GM15510 (cell line): ENCODE data around the gene MAML3.

ENCODE experiments used
- POLR2A ChIP-seq: IDR thresholded peaks from 3 replicates; pipeline ENCODE4 v1.6.1; 2011; ENCODE audit warnings: borderline replicate concordance; ENCODE audit not compliant: insufficient read length; ENCODE audit errors: extremely low read depth

Gene MAML3

DNA sequence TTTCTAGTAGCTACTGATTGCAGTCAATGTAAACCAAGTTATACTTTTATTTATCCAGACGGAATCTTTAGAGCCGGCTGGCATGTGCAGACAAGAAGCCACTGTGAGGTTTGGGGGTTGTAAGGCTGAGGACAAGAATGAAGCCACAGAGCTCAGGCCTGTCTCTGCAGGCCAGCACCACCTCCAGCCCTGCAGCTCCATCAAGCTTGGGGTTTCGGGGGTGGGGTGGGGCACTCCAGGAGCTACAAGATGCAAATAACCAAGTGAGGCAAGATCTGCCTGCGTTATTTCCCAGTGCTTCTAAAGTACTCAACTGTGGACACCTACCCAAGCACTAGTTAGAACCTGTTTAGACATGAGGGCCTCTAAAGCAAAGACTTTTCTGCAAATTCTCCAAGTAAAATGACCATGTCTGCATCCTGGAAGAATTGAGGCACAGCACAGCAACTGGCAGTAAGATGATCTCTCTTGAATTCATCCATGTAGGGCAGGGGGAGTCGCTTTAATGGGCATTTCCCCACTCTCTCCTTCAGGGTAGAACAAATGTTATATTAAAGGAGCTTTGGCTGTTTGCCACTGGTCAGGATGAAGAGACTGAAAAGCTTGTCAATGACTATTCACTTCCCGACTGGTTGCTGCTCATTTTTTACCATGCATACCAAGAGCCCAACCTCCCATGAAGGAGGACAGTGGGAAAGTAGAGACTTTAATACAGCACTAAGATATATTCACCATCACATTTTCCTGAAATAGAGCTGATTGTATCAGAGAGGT is 265.8 kb downstream of the MAML3 start:
- no peak for TF ChIP-seq POLR2A

DNA sequence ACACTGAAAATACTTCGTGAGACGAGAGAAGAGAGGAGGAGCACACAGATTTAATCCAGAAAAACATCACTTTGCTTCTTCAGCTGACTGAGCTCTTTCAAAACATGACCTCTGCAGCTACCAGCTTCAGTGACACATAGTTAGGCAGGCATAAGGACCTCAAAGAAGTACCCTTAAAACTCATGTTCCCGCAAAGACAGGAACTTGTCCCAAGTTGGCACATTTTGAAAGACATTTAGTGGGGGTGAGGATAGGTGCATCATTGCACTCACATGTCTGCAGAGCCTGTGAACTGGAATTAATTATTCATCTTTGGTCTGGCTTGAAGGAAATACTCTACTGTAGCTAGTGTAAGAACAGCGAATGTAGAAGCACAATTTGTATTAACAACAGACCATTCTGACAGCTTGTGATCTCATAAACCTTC is 266.6 kb downstream of the MAML3 start:
- TF ChIP-seq POLR2A: no peak

DNA sequence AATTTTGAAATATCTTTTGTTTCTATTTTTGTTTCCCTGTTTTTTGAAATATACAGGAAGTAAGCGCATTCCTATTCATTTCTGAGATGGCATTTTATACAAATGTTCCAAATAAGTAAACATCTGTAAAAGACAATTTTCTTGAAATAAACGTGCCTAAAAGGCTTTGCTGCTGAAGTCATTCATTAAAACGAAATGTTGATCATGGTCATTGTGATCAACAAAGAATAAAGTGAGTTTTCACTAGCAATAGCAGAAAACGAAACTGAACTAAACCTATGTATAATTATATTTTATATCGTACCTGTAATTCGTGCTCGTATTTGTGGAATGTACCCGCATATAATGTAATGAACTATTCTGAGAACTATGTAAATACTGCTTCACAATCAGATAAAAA is 267.2 kb downstream of the MAML3 start:
- TF ChIP-seq POLR2A: no peak

DNA sequence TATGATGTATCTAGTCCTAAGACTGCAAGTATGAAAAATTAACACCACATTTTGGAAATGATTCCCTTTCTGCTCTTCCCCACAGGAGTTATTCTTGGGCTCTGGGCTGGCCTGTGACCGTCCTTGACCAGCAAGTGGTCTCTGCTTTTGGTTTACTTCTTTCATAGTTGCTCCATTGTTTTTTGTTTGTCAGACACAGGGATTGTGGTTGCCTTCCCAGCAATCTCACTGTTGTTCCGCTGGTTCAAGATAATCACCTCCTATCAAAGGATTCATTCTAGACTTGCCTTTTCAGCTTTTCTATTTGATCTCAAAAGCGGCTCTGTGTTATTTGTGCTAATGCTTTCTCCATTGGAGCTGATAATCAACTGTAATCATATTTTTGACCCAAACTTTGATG is 269.5 kb downstream of the MAML3 start:
- no peak for TF ChIP-seq POLR2A

DNA sequence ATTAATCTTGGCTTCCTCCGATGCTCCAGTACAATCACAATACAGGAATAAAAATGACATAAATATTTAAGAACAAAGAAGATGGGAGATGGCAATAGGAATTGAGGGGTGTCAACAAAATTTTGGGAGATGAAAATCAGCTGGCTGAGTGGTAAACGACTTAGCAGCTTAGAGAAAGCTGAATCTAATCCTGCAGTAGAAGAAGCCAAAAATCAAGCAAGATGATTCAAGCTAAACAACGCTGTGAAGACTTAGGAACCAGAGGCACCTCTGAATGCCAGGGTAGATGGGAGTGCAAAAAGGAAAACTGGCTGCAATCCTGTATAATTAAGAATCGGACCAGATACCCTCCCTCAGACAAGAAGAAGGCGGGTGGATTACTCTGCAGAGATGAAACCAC is 273.1 kb downstream of the MAML3 start:
- no peak for TF ChIP-seq POLR2A

DNA sequence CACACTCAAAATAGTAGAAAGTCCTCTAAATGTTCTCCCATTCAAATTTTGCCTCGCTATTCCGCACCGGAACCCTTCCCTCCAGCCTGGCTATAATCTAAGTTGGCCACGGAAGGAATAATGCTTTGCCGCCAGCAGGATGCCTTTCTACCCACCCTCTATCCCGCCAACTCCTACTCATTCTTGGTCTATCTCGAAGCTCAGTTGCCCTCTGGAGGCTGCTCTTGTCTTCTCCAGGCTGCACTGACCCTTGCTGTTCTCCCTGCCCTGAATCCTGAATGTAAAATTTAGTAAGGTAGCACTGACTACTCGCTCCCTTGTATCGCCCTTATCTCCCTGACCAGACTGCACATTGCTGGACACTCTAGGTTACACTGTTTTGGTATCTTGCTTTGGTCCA is 275.9 kb downstream of the MAML3 start:
- no peak for TF ChIP-seq POLR2A

DNA sequence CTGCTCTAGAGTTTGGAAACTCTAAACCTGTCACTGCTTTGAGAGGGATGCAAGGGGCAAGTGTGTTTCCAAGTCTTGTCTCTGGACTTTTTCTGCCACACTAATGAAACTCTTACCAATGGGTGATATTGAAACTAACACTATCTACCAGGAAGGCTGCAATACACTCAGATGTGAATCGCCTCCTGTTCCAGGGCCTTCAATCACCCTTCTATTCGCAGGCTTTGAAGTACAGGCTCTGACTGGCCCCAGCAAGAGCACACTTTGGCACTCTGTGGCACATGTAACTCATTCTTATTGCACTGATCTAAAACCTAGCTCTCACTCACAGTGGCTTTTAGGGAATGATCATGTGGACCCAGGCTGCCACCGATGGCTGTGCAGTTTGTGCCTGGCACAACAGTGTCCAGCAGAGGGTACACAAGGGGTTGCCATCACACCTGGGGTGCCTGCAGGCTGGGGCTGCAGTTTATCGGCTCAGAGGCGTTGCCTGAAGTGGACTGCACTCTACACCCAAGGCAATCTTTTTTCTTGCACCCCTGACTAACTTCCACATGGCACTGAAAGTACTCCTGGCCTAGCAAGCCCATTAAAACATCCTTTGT is 277.5 kb downstream of the MAML3 start:
- TF ChIP-seq POLR2A: no peak

DNA sequence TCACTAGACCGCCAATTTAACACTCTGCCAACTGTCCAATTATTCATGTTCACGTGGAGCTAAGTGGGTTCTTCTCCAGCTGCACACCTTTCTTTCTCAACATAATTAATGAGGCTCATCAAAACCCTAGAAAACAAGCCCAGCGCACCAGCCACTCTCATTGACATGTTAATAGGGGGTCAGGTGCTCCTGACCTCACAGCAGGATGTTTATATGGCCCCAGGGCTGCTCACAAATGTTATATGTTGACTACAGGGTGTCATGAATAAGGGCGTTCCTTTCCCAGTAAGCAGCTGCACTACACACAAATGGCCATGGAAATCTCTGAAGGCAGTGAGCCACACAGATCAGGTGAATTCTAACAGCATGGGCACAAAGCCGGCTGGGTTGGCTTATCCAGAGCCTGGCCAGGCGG is 278.6 kb downstream of the MAML3 start:
- TF ChIP-seq POLR2A: no peak

DNA sequence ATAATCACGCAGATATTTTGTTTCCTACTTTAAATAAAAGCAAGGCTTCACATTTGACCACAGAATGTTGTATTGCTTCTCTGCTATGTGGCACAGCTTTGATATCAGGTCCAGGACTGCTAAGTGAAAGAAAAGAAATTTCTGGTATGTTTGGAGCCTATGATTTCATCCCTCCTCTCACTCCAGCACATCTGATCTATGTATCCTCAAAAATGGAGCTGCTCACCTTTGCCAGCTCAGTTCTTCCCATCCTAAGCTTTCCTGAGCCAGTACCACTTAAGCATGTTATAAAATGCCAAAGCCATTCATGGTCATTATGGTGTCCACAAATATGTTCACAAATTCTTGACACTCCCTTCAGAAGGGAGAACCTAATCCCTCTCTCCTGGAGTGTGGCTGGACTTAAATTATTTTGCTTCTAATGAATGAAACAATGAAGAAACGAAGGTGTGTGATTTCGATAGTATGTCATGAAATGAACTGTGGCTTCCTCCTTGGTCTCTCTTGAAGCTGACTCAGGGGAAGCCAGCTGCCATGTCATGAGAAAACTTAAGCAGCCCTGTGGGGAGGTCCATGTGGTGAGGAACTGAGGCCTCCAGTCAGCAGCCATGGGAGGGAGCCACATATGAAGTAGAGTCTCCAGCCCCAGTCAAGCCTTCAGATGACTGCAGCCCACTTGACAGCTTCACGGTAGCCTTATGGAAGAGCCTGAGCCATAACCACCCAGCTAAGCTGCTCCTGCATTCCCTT is 280.7 kb downstream of the MAML3 start:
- TF ChIP-seq POLR2A: no peak

DNA sequence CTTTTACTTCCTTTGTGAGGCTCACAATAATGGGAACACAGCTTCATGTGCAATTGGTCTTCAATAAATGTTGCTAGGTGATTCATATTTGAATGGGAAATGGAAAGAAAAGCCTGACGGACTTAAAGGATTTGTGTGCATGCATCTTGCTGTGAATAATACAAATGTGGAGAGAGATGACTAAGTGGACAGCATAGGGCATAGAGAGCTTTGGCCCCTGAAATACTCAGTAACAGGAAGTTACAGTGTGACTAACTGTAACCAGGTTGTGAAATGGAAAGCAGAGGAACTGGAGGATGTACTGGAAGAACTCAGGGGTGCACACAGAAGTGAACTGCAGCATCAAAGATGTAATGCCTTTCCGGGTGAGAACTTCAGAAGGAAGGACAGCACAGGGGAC is 281.7 kb downstream of the MAML3 start:
- no peak for TF ChIP-seq POLR2A

DNA sequence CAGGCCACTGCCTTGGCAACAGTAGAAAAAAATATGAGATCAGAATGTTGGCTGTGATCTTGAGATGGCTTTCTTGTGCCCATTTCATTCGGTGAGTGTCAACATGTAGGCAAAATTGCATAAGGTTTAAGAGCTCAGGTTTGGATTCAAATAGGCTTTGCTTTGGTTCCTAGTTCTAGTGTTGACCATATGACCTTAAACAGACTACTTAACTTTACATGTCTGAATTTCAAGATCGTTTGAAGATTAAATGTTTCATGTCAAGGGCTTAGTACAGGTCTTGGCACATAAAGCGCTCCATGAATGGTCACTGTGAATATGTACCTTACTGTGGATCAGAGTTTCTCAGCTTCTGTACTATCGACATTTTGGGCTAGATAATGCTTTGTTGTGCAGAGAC is 284.2 kb downstream of the MAML3 start:
- TF ChIP-seq POLR2A: no peak

DNA sequence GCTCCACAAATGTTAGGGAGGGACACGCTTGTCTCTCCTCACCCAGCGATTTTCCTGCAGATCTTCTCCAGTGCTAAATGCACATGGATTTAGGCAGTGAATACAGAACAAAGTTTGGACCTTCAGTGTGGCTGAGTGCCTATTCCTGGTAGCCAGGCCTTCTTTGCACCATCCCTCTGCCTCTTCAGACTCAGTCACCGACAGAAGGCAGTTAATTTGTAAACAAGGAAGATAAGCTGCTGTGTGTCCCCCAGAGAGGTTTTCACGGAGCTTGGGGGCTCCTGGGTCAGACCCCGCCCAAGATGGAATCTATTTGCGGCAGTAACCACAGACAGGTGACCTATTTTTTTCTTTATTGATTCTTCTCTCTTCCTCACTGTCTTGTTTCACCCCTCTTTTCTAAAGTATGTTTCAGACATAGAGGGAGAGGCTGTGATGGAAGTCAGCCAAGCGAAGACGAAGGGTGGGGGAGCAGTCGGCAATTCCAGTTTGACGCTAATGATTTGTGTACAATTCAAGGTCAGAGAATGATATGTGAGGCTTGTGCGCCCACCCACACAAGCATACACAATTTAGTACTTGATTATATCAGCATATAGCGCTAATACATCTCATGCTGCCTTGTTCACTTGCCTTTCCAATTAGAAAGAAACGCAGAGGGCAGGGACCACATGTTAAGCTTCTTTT is 287.6 kb downstream of the MAML3 start:
- no peak for TF ChIP-seq POLR2A

DNA sequence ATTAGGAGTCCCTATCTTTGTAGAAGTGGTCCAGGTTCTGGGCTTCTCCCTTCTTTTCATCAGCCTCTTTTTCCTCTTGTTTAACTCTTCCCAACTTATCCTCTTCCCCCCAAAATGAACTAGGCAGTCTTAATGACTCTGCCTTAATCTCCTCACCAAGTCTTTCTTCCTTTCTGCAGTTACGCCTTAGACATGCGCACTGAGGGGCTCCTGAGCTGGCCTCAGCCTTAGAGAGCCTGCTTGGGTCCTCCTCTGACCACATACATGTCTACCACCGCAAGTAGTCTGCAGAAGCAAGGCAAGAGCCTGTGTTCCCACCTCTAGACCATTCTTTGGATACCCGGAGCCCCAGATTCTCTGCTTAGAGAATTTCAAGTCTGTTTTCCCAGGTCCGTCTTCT is 288.4 kb downstream of the MAML3 start:
- no peak for TF ChIP-seq POLR2A

DNA sequence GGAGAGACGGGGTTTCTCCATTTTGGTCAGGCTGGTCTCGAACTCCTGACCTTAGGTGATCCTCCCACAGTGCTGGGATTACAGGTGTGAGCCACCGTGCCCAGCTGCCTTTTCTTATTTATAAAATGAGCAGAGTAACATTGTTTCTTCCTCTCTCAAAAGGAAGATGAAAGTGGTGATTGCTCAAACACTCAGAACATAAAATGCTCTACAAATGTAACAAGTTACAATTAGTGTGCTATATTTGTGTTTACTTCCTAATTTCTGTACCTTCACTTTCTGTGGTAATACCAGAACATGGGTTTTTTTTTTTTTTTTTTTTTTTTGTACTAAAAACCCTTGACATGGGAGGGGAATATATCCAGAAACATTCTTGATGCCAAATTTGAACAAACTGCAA is 290.5 kb downstream of the MAML3 start:
- no peak for TF ChIP-seq POLR2A

DNA sequence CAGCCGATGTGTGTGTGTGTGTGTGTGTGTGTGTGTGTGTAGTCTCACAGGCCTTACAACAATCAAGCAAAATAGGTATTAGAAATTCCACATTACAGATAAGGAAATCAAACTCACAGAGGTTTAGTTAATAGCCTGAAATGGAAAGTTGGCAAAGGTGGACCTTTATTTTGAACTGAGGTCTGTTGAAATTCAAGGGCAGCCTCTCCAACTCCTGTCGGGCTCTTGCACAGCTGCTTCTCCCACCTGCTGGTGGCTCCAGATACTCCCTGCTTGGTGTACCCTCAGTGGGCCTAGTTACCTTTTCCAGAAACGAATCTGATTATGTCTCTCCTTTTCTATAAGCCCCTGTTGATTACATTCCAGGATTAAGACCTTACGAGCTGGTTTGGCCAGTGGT is 292.5 kb downstream of the MAML3 start:
- TF ChIP-seq POLR2A: no peak
